IPS DF 6.9 (cell line): ENCODE data around the gene LPP.

ENCODE experiments used
- DNase-seq: peaks from one replicate; pipeline ENCODE4 v3.0.0-alpha.2; 2013; ENCODE audit warnings: low read depth, low spot score
- H3K27ac ChIP-seq: one replicate; pipeline ENCODE4 v1.5.1; 2013; ENCODE audit warnings: low read length, control low read depth
- H3K27me3 ChIP-seq: 2 replicates; pipeline ENCODE4 v1.6.1; 2013; ENCODE audit warnings: mild to moderate bottlenecking, low read length; ENCODE audit not compliant: control insufficient read depth, insufficient read depth
- H3K36me3 ChIP-seq: 2 replicates; pipeline ENCODE4 v1.6.1; 2013; ENCODE audit warnings: low read length; ENCODE audit not compliant: control insufficient read depth, insufficient read depth
- H3K4me1 ChIP-seq: 2 replicates; pipeline ENCODE4 v1.6.1; 2013; ENCODE audit warnings: low read length; ENCODE audit not compliant: control insufficient read depth, insufficient read depth
- H3K4me3 ChIP-seq: 2 replicates; pipeline ENCODE4 v1.5.1; 2013; ENCODE audit warnings: mild to moderate bottlenecking, low read length
- H3K9me3 ChIP-seq: 2 replicates; pipeline ENCODE4 v1.6.1; 2013; ENCODE audit warnings: low read length, inconsistent platforms; ENCODE audit not compliant: control insufficient read depth, insufficient read depth
- WGBS: extraction: QIAGEN DNeasy Blood & Tissue Kit; methylation state at CpG from one replicate; pipeline ENCODE4 v1.1.7; 2013; ENCODE audit warnings: mixed read lengths, missing lambda C conversion rate; ENCODE audit not compliant: insufficient read length, insufficient coverage; 5-methylcytosine and 5-hydroxymethylcytosine counted together

Gene LPP

GRCh38 chr3:188256758-188257157, 102.8 kb downstream of the LPP start:
- no peak for DNase-seq
- H3K9me3 ChIP-seq, result no peaks in the 10 kb centered on the region
- H3K4me3 ChIP-seq, result no peak overlapping the region
- H3K36me3 ChIP-seq, result no peaks in the 10 kb centered on the region
- no peak overlapping the region for H3K27ac ChIP-seq
- no CpG with 5 or more reads among the region's 3 CpGs for WGBS
- no peaks in the 10 kb centered on the region for H3K27me3 ChIP-seq
- H3K4me1 ChIP-seq, result no peaks in the 10 kb centered on the region

- no peak for DNase-seq
- Histone ChIP-seq H3K4me1 (no peaks in the 10 kb centered on the region), H3K36me3 (no peaks in the 10 kb centered on the region), H3K27me3 (no peaks in the 10 kb centered on the region), H3K27ac (no peak overlapping the region), H3K4me3 (no peak overlapping the region), H3K9me3 (no peaks in the 10 kb centered on the region)
- WGBS, result no CpG with 5 or more reads among the region's 3 CpGs
Measured at GRCh38 chr3:188257384-188258026, 103.5 kb downstream of the LPP start.

- Histone ChIP-seq H3K4me1 (no peaks in the 10 kb centered on the region), H3K9me3 (no peaks in the 10 kb centered on the region), H3K36me3 (no peaks in the 10 kb centered on the region), H3K27me3 (no peaks in the 10 kb centered on the region), H3K27ac (no peak overlapping the region), H3K4me3 (no peak overlapping the region)
- no CpG with 5 or more reads among the region's 2 CpGs for WGBS
- no peak for DNase-seq
Measured at GRCh38 chr3:188259191-188259590, 105.2 kb downstream of the LPP start.

- WGBS, result no CpG with 5 or more reads among the region's 2 CpGs
Measured at GRCh38 chr3:188259596-188259995, 105.6 kb downstream of the LPP start.

GRCh38 chr3:188261011-188261410, 107.1 kb downstream of the LPP start:
- Histone ChIP-seq H3K36me3 (no peaks in the 10 kb centered on the region), H3K27ac (no peak overlapping the region), H3K27me3 (no peaks in the 10 kb centered on the region), H3K4me1 (no peaks in the 10 kb centered on the region), H3K4me3 (no peak overlapping the region), H3K9me3 (no peaks in the 10 kb centered on the region)
- WGBS, result no CpG with 5 or more reads among the region's 4 CpGs
- no peak for DNase-seq

More at GRCh38 chr3:188259596-188259995, 105.6 kb downstream of the LPP start:
- no peaks in the 10 kb centered on the region for H3K9me3 ChIP-seq
- DNase-seq, result no peak
- no peak overlapping the region for H3K27ac ChIP-seq
- no peaks in the 10 kb centered on the region for H3K27me3 ChIP-seq
- H3K4me3 ChIP-seq, result no peak overlapping the region
- no peaks in the 10 kb centered on the region for H3K36me3 ChIP-seq
- H3K4me1 ChIP-seq, result no peaks in the 10 kb centered on the region

- Histone ChIP-seq H3K27me3 (no peaks in the 10 kb centered on the region), H3K4me1 (peaks cover 4% of the 10 kb centered on the region; the same call in 1 of the 2 replicates), H3K27ac (no peak overlapping the region), H3K4me3 (no peak overlapping the region), H3K9me3 (no peaks in the 10 kb centered on the region), H3K36me3 (no peaks in the 10 kb centered on the region)
- WGBS, result no CpG with 5 or more reads among the region's 5 CpGs
- no peak for DNase-seq
Measured at GRCh38 chr3:188262488-188262887, 108.5 kb downstream of the LPP start.

- Histone ChIP-seq H3K27ac (no peak overlapping the region), H3K27me3 (no peaks in the 10 kb centered on the region), H3K36me3 (no peaks in the 10 kb centered on the region), H3K9me3 (no peaks in the 10 kb centered on the region), H3K4me1 (peaks cover 5% of the 10 kb centered on the region; the same call in 1 of the 2 replicates), H3K4me3 (no peak overlapping the region)
- no peak for DNase-seq
- no CpG with 5 or more reads among the region's 8 CpGs for WGBS
Measured at GRCh38 chr3:188262913-188263683, 109.1 kb downstream of the LPP start.

GRCh38 chr3:188264226-188265207, 110.6 kb downstream of the LPP start:
- Histone ChIP-seq H3K9me3 (no peaks in the 10 kb centered on the region), H3K27me3 (no peaks in the 10 kb centered on the region), H3K4me3 (no peak overlapping the region), H3K4me1 (peaks cover 9% of the 10 kb centered on the region; the same call in 1 of the 2 replicates), H3K27ac (no peak overlapping the region), H3K36me3 (no peaks in the 10 kb centered on the region)
- no peak for DNase-seq
- WGBS, result no CpG with 5 or more reads among the region's 7 CpGs

GRCh38 chr3:188266562-188267274, 112.8 kb downstream of the LPP start:
- Histone ChIP-seq H3K9me3 (no peaks in the 10 kb centered on the region), H3K36me3 (no peaks in the 10 kb centered on the region), H3K4me3 (no peak overlapping the region), H3K27ac (no peak overlapping the region), H3K27me3 (no peaks in the 10 kb centered on the region), H3K4me1 (peaks cover 10% of the 10 kb centered on the region; the same call in 1 of the 2 replicates)
- WGBS, result no CpG with 5 or more reads among the region's 10 CpGs
- no peak for DNase-seq
